ENCODE results near the gene TNIK.

DNA sequence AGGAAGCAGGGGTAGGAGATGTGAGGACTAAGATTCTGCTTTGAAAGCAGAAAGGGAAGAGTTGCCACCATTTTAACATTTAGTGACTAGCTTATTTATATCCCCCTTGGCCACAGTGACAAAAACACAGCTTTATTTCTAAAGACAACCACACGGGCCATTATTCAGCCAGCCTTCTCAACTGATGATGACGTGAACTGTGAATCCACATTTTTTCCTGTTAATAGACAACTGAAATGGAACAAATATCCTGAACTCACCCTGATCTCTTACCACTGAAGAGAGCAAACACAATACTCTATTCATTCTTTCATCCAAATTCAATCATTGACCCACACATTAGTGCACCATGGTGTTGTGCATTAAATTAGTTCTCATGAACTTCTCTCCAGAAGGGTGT is 145.1 kb downstream of the TNIK start:
- TF ChIP-seq, protein P1, sequence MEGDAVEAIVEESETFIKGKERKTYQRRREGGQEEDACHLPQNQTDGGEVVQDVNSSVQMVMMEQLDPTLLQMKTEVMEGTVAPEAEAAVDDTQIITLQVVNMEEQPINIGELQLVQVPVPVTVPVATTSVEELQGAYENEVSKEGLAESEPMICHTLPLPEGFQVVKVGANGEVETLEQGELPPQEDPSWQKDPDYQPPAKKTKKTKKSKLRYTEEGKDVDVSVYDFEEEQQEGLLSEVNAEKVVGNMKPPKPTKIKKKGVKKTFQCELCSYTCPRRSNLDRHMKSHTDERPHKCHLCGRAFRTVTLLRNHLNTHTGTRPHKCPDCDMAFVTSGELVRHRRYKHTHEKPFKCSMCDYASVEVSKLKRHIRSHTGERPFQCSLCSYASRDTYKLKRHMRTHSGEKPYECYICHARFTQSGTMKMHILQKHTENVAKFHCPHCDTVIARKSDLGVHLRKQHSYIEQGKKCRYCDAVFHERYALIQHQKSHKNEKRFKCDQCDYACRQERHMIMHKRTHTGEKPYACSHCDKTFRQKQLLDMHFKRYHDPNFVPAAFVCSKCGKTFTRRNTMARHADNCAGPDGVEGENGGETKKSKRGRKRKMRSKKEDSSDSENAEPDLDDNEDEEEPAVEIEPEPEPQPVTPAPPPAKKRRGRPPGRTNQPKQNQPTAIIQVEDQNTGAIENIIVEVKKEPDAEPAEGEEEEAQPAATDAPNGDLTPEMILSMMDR (conservative IDR thresholded peaks at IDR 0.05; ENCODE audit: low read depth in 2 of 2), result no peak
- TF ChIP-seq POLR2AphosphoS5 (IDR thresholded peaks at IDR 0.05; ENCODE audit: low read depth) (no peak), ZNF331 (CRISPR knock-in tag; IDR thresholded peaks at IDR 0.05; ENCODE audit: low read depth) (no peak), EZH2 (IDR thresholded peaks at IDR 0.05; ENCODE audit: low read depth, unreplicated experiment) (no peak)
- TF ChIP-seq, protein P2, sequence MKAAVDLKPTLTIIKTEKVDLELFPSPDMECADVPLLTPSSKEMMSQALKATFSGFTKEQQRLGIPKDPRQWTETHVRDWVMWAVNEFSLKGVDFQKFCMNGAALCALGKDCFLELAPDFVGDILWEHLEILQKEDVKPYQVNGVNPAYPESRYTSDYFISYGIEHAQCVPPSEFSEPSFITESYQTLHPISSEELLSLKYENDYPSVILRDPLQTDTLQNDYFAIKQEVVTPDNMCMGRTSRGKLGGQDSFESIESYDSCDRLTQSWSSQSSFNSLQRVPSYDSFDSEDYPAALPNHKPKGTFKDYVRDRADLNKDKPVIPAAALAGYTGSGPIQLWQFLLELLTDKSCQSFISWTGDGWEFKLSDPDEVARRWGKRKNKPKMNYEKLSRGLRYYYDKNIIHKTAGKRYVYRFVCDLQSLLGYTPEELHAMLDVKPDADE (IDR thresholded peaks at IDR 0.05), result no peak
